SK-N-SH treated with all-trans-retinoic acid at 6 μM for 48 hours (cell line): ENCODE results near the gene MAP2K6.

Experiments used
- CREB5 ChIP-seq: fragments of 250-450 bp; sonication (Bioruptor Pico); IDR thresholded peaks from 2 replicates; pipeline ENCODE4 v1.5.1; 2020; ENCODE audit warnings: low read depth, mild to moderate bottlenecking, moderate library complexity
- CSDC2 ChIP-seq: fragments of 250-450 bp; sonication (Bioruptor Pico); IDR thresholded peaks from 2 replicates; pipeline ENCODE4 v1.5.0; 2020; ENCODE audit warnings: mild to moderate bottlenecking, moderate library complexity
- GLIS3 ChIP-seq: fragments of 250-450 bp; sonication (Bioruptor Pico); IDR thresholded peaks from 2 replicates; pipeline ENCODE4 v1.5.0; 2020; ENCODE audit warnings: mild to moderate bottlenecking, moderate library complexity
- PATZ1 ChIP-seq: fragments of 250-450 bp; sonication (Bioruptor Pico); IDR thresholded peaks from 2 replicates; pipeline ENCODE4 v1.8.0; 2020; ENCODE audit warnings: mild to moderate bottlenecking, moderate library complexity, borderline replicate concordance
- RARB ChIP-seq: fragments of 250-450 bp; sonication (Bioruptor Pico); IDR thresholded peaks from 2 replicates; pipeline ENCODE4 v1.8.0; 2021; ENCODE audit warnings: mild to moderate bottlenecking, moderate library complexity
- TSHZ2 ChIP-seq: fragments of 250-450 bp; sonication (Bioruptor Pico); IDR thresholded peaks from 2 replicates; pipeline ENCODE4 v1.5.0; 2020; ENCODE audit warnings: mild to moderate bottlenecking, moderate library complexity
- ZFP3 ChIP-seq: fragments of 250-450 bp; sonication (Bioruptor Pico); IDR thresholded peaks from 2 replicates; pipeline ENCODE4 v1.5.0; 2020; ENCODE audit warnings: mild to moderate bottlenecking, moderate library complexity
- ZFP30 ChIP-seq: fragments of 450-650 bp; formaldehyde crosslinking; IDR thresholded peaks from 2 replicates; pipeline ENCODE4 v1.5.0; 2022; ENCODE audit warnings: mild to moderate bottlenecking, moderate library complexity

GRCh38 chr17:69588316-69588715 lies 173.8 kb downstream of the MAP2K6 start:
- no peak for TF ChIP-seq CREB5 (CRISPR knock-in tag)
- no peak for TF ChIP-seq RARB (CRISPR knock-in tag)
- TF ChIP-seq PATZ1, result no peak
- no peak for TF ChIP-seq GLIS3 (CRISPR knock-in tag)
- no peak for TF ChIP-seq ZFP3
- no peak for TF ChIP-seq TSHZ2
- TF ChIP-seq ZFP30 (CRISPR knock-in tag), result no peak
- TF ChIP-seq CSDC2 (CRISPR knock-in tag), result no peak
